ENCODE measurements around the gene GLRX2.

DNA sequence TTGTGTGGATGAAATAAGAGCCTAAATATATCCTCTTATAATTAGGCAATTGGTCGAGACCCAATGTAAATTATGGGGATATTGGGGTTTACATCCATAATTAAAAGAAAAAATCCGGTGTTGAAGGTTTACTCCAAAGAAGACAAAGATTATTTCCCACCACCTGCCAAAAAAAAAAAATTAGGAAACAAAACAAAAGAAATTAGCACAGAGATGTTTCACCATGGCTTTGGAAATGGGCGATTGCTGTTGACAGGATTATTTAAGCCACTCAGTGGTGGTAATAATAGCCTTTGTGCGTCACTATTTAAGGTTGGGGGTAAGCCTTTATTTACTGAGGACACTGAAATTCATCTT, 585 bp upstream of the GLRX2 start:
- TF ChIP-seq CTCF (IDR thresholded peaks at IDR 0.05) (no peak), POLR2A (IDR thresholded peaks at IDR 0.05) (no peak)

Measured in uterus (tissue), 2 donors.